Thyroid gland (tissue), 4 donors: ENCODE data around the gene TLR8.

ENCODE experiments used
- CTCF ChIP-seq, 6 experiments: fragments of 200-600 bp in 3 of 6; fragments of 450-650 bp in 3 of 6; sonication (generic) in 3 of 6; IDR thresholded peaks; one replicate each; pipeline ENCODE4 v1.5.1; 2016 to 2019; ENCODE audit warnings: antibody characterized with exemption in 6 of 6, mild to moderate bottlenecking in 2 of 6, inconsistent platforms in 1 of 6, moderate library complexity in 1 of 6
- POLR2A ChIP-seq, 2 donors: fragments of 450-650 bp; IDR thresholded peaks; one replicate each; pipeline ENCODE4 v1.6.1; 2017; ENCODE audit warnings: antibody characterized with exemption in 2 of 2, mild to moderate bottlenecking in 2 of 2, moderate library complexity in 1 of 2

DNA sequence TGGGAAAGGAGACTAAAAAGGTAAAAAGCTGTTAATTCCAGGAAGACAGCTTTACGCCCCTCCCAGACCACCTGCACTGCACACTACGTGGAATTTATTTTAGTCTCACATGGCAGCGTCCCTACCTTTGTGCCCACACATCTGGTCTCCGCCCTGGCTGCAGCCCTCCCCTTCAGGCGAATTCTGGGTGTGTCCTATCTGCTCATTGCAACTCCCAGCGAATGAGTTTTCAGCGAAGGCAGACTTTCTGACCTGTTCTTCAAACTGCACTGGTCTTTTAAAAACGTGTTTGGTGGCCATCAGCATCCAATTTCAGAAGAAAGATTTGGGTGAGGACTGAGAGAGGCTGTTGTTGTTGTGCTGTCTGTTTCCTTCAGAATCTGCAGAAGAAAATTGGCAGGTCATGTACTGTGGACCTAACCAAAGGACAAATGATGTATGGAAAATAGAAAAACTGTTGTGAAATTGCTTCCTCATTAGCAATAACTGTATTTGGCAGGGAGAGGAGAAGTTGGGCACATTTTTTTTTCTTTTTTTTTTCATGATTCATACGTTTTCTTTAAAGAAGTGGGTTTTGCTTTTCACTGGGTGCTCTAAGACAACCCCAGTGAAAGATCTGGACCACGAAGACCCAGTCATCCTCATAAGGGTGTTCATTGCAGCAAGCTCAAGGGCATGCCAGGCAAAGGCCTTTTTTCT, 4.2 kb downstream of the TLR8 start:
- TF ChIP-seq POLR2A (IDR thresholded peaks at IDR 0.05) (no peak), CTCF (IDR thresholded peaks at IDR 0.05) (no peak)
